HG02870 (cell line): ENCODE results near the gene SPRED2.

Experiments
- ATAC-seq: cut with Tn5 transposase; IDR thresholded peaks from one replicate; pipeline ENCODE4 v1.9.1; 2021; ENCODE audit warnings: mild to moderate bottlenecking, moderate library complexity; ENCODE audit not compliant: unreplicated experiment

SPRED2 gene

DNA sequence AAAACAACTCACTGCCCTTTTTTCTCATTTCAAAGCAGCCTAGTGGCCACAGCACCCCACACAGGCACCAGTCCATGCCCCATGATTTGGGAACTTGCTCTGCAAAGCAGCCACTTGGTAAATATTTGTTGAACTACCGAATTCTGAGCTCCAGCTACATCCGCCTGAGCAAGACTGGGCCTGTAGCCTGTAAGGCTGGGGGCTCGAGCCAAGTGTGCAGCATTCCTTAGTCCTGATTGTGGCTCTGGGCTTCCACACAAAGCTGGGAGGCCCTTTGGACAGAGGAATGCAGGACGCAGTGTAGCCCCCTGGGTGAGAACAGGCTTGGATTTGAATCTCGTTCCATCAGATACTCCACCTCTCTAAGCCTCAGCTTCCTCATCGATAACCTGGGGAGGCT is 116.3 kb downstream of the SPRED2 start:
- ATAC-seq: no peak

DNA sequence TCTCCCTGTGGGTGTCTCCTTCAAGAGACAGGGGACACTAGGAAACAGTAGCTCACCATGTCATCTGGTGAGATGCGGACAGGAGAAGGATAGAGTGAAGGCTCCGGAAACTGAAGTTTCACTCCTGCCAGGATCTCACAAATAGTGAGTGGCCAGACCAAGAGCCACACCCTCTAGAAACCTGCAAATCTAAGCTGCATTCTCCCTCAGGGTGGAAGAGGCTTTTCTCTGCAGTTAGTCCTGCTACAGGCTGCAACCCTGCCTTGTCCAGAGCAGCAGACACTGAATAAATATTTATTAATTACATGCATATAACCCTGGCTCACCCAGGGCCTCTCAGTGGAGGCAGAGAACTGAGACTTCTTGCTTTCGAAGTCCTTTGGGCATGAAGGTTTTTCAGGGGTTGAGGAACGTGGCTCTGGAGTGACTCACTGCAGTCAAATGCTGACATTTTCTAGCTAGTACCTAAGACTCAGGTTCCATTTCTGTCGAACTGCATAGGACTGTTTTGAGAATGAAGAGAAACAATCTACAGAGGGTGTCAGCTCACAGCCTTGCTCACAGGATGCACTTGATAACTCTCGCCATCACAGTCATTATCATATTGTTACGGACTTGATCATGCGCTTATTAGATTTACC is 117.5 kb downstream of the SPRED2 start:
- ATAC-seq: no peak

DNA sequence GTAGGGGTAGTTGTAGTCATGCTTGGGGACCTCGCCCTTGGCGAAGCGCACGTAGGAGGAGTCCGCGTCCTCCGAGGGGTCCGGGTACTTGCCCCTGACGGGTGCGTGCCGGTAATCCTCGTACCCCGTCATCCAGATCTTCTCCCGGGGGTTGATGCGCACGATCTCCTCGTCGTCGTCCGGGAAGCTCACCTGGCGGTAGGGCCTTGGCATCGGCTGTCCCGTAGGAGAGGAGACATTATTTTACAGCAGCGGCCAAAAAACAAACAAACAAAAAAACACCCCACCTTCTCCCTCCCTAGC is 118.5 kb downstream of the SPRED2 start:
- no peak for ATAC-seq

DNA sequence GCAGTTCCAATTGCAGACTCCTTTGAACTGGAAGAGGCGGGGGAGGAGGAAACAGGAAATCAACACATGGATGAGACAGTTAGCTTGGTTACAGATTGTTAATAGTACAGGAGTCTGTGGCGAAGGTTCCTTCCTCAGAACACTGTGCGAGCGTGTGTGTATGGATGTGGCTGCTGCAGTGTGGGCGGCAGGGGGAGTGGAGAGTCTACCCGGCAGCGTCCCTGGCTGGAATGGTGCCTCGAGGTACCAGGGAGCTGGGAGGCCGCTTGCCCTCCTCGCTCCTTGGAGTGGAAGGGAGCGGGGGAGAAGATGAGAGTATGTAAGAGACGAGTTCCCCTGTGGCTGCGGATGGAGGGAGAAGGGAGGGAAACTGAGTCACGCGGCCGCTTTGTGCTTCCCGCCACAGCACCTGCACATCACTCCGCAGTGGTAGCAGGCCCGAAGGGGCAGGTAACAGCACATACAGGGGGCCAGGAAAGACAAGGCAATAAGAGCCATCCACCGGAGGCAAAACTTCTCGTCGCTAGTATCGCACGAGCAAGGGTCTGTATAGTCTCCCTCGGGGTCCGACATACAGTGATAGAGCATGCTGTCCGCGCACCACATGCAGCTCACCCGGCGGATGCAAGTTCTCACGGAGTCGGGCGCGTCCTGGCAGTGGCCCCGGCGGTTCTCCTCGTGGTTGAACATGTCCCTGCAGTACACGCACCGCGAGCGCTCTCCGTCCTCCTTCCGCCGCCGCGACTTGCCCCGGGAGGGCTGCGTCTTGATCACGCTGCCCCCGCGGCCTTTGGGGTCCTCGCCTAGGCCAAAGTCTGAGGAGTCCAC is 119.1 kb downstream of the SPRED2 start:
- no peak for ATAC-seq

DNA sequence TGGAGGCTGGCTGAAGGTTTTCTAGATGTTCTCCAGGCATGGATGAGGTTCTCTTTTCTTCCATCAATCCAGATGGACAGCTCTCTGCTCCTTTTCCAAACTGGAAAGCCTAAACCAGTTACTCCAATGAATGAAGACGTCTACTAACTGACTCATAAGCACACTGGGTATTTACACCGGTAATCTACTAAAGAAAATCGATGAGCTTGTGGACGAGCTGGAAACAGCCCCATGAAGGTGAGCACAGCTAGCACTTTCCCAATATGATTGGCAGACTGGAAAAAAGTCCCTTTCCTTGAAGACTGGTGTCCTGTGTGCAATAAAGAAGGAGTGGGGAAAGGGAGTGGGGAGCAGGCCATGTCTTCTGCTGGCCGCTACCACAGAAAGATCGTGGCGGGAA is 120.8 kb downstream of the SPRED2 start:
- no peak for ATAC-seq

DNA sequence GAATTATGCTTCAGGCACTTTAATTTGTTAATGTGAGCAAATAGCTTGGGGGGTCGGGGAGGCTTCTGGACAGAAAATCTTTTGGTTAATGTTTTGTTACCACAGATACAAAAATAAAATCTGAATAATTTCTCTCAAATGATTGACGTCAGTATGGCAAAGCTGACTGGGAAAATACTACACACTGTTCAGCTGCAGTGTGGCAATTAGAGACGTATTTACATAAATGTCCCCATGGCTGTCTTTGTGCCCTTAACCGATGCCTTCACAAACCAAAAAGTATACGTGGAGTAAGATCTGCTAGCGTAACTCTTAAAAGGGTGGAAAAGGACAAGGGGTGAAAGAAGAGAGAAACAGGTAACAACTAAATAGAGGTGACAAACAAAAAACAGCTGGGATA is 121.3 kb downstream of the SPRED2 start:
- no peak for ATAC-seq

DNA sequence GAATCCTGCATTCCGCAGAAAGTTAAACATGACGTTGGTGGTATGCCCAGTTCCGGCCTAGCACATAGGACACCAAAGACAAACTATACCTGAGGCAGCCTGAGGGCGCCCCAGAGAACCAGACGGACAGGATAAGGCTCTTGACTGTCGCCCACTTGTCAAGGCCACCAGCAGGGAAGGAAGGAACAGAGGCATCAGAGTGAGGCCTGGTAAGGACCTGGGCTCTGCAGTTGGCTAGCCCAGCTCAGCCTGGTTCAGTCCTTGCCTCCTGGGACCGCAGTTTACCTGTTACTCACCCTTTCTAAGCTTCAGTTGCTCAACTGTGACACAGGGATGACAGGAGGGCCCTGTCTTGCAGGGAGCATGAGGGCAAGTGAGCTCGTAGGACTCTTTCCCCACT is 122.7 kb downstream of the SPRED2 start:
- ATAC-seq: no peak

DNA sequence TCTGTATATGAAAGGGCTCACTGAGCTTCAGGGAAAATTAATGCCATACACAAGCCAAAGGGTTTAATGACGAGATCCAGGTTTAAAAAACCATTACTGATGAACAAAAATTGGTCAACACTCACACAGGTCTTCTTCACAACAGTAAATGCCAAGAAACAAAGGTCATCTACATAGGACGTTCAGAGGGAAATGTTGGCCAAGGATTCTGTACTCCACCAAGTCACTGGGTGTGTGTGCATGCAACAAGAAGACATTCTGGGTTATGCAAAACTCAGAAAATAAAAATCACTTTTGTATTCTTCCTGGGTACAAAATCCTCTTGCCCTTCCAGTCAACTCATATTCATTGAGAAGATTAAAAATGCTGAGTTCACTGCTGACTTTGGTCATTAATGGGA is 126.5 kb downstream of the SPRED2 start:
- ATAC-seq: no peak

DNA sequence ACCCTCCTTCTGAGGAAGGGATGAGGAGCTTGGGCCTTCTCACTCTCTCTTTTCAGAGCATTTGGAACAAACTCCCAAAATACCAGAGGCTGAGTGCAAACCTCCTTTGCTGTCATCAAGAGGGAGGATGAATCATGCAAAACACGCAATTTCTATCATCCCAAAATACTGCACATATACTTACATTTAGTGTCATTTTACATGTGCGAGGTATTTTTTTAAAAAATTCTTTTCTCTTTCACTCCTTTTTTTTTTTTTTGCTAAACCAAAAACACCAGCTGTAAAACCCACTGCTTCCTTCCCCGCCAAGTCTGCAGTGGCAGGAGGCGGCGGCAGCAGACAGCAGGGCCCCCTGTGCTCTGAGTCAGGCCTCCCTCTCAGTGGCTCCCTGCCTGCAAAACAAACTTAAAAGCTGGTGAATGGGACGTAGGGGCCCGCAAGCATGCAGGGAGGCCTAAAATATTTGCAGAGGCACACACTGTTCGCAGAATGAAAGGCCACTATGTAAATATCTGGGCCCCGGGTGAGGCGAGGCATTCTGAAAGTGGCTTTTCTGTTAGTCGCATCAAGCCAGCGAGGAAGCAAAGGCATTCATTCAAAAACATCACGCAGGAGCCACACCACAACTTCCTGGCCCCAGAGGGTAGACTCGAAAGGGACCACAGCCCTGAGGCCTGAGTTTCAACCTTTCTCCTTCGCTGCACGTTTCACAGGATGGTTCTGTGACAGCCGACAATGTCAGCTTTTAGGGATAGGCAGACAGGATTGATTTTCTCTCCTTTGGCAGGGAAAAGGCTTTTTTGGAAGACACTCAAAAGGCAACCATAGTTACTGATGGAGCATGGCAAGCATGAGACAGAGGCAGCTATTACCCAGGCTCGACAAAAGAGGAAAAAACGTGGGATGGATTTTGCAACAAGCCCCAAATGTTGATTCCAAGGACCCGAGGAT is 131.4 kb downstream of the SPRED2 start:
- ATAC-seq: peak; percentile 93

DNA sequence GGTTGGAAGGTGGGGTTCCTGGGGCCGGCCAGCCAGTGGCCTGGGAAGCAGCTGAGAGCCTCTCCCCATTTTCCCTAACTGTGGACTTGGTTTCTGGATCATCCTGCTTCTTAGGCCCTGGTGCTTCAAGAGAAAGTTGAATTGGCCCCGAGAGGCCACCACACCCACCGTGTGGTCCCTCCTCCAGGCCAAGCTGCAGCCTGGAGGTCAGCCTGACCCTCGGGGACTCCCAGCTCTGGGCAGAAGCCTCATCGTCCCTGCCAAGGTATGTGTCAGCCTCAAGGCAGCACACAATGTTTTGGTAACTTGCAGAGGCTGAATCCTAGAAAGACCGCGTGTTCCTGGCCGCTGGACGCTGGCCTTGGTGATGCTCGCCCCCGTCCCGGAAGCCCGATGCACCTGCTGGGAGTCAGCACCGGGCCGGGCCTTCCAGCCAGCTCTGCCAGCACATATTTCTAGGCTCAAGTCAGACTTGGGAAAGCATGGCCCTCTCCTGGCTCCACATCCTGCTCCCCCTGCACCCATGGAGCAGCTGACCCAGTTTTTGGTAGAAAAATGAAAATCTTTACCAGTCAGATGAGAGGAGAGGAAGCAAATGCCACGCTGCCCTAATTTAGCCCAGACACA is 132.2 kb downstream of the SPRED2 start:
- ATAC-seq: no peak

DNA sequence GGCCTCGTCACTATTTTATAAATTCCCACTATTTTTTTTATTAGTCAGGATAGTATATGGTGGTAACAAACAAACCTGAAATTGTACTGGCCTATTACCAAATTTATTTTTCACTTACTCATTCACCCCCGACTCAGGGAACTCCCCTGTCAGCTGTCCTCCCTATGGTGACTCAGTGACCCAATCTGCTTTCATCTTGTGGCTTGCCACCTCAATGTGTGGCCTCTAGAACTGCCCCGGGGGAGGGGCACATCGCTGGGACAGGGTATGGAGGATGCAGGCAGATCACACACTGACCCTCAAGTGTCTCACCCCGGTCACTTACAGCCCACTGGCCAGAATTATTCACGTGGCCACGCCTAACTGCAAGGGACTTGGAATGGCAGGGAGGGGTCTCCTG is 133.2 kb downstream of the SPRED2 start:
- ATAC-seq: no peak

DNA sequence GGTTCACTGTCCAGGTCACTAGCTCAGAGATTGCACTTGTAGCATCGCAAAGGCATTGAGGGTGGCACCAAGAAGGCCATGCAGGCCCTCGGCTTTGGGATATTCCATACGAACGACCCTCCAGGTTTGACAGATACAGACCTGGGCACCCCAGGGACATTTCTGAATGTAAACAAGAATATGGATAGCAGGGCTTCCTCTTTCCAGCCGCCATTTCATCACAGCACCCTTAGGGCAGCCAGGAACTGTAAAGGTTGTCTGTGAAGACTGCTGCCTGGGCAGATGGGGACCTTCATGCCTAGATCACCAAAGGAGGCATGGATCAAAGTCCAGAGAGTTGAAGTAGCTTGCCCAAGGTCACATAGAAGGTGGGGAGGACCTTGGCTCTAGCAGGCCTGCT is 134.3 kb downstream of the SPRED2 start:
- no peak for ATAC-seq

DNA sequence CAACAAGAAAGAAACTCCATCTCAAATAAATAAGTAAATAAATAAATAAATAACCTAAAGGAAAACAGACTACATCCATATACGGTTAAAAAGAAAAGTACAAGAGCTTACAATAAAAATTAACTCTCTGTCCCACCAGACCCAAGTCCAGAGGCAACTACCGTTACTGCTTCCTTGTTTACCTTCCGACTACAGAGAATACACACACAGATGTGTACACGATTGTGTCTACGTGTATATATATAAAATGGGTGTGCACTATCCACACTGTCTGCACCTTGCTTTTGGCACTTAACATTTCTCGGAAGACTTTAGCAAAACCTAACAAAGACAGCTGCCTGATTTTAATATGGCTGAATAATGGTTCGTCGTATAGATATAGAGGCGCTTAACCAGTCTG is 134.9 kb downstream of the SPRED2 start:
- no peak for ATAC-seq

DNA sequence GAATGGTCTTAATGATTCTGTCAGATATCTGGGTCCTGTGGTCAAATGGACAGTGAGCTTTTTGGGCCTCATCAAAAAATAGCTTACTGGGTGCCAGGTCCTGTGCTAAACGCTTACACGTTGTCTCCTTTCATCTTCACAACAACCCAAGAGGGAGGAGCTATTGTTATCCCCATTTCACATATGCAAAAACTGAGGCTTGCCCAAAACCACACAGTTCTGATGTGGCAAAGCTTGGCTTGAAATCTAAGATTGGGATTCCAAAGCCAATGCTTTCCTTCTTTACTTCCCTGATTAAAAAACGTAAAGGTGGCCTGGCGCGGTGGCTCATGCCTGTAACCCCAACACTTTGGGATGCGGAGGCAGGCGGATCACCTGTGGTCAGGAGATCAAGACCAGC is 135.4 kb downstream of the SPRED2 start:
- no peak for ATAC-seq

DNA sequence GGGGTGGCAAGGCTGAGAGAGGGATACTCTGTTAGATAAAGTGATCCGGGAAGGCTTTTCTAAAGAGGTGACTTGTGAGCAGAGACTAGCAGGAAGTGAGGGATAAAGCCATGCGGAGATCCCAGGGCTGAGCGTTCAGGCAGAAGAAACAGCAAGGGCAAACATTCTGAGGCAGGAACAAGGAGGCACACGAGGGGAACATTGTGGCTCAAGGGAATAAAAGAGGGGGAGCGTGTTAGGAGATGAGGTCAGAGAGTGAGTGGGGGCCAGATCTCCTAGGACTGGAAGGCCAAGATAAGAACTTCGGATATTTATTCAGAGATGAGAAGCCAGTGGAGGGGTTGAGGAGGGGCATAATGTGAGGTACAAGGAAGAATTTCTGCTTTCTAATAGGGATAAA is 137.7 kb downstream of the SPRED2 start:
- no peak for ATAC-seq

DNA sequence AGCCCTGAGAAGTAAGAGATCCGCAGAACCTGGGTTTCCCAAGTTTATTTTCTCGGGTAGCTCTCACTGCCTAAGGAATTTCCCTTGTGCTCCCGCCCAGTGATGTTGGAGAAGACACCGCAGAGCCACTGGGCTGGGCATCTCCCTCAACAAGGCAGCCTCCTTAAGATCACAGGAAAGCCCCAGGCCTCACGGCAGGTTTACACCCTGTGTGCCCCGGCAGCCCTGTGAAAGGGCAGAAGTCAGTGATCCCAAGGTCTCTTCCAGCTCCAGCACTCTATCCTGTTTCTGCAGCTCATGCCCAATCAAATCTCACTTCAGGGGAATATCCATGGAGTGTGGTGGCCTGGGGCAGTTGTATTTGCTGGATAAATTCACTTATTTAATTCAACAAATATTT is 138.3 kb downstream of the SPRED2 start:
- ATAC-seq: no peak

DNA sequence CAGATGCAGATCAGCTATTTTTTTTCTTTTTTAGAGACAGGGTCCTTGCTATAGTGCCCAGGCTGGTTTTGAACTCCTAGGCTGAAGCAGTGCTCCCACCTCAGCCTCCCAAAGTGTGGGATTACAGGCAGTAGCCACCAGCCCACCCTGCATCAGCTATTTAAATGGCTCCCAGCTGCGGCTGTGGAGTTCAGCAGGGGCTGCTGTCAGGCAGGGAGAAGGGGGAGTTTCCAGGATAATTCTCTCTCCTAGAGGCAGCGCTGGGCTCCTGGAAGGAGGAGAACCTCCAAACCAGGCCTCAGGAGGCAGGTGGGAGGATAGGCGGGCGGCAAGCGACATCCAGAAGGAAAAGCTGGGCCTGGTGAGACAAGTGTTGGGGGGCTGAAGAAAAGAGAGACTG is 139.0 kb downstream of the SPRED2 start:
- ATAC-seq: no peak

DNA sequence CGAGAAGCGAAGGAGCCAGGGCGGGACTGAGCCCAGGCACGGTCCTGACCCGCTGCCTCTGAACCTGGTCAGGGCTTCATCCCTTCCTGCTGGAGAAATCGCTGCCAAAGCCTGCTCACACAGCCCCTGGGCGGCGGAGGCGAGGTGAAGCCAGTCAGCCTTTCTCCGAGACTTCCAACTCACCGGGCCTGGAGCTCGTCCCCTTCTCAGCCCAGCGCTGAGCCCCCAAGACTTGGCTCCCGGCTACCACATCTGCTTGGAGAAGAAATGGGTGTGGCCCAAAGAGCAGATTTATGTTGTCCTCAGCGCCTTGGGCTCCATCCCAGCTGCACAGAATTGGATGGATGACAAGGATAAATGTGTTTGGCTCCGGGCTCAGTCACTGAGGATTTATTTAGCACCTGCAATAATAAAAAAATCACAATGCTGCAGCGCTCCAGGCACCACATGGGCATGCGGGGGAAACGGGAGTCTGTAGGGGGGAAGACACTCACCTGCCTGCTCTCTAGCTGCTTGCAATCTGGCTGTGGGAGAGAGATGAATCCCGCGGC is 139.9 kb downstream of the SPRED2 start:
- ATAC-seq: no peak

DNA sequence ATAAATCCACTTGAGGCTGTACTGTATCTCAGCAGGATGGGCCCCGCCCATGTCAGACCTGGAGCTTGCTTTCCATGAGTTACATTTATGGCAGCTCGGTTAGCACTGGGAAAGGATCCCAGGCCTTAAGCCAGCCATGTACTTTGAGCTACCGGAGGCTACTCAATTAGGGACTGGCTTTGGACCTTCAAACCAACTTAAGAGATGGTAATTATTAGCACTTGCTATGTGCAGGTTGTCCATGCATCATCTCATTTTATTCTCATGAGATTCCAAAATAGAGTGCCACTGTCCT is 140.3 kb downstream of the SPRED2 start:
- no peak for ATAC-seq

DNA sequence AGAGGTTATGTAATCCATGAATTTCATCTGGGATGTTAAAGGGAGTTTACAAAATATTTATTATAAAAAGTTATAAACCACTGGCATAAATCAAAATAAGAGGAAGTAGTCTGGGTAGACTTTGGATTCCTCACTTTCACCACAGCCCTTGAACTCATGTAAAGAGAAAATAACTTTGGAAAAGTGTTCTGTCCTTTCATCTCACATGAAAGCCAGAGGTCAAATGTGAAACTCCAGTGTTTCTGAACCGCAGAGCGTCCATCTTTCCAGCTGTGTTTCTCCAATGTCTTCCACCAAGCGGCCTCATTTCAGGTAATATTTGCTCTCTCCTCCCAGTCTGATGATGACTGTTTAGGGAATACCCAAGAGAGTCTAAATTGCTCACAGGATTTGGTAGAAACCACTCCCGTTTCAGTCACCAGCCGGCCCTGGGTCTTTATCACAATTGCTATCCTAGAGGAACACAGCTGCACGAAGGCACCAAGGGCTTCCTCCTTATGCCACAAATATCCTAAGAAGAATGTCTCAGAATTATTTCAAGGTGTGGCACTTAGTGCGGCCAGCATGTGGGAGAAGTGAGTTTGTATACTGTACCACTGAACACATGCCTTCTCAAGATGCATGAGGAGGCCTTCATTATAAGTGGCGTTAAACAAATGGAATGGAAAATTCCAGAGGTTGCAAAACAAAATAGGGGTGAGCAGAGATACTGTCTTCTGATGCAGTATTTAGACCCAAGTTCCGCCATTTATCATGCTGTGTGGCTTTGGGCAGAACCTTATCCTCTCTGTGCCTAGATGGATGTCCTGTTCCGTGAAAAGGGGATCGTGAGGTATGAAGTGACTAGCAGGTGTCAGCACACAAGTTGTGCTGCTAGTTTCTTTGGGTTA is 140.9 kb downstream of the SPRED2 start:
- no peak for ATAC-seq
